Activated B cell treated with CpG ODN at 0.5 μM for 24 hours (primary cell): ENCODE measurements around the gene PRSS8. TPM values are rescaled to one million over a fixed set of nuclear protein-coding genes. Genes with fewer than 3 reads are reported as not detected.
A peak's percentile ranks its signal among the peaks of the same experiment; 100 is the strongest.

Experiments
- ATAC-seq: fragments of 200-7000 bp; cut with Tn5 transposase; one replicate; pipeline ENCODE4 v1.10.0; 2021; ENCODE audit warnings: low read depth, mild to moderate bottlenecking, moderate library complexity
- CTCF ChIA-PET: fragments of 350-600 bp; sonication (Branson Sonifier 250); formaldehyde crosslinking; loops from one replicate; lab custom pipeline; 2021; ENCODE audit warnings: antibody characterized with exemption; lab: Charles Lee
- POLR2A ChIA-PET: fragments of 350-600 bp; sonication (Branson Sonifier 250); formaldehyde crosslinking; loops from one replicate; lab custom pipeline; 2021; ENCODE audit warnings: antibody characterized with exemption; lab: Charles Lee
- DNase-seq: peaks from one replicate; pipeline ENCODE4 v3.0.0; 2022
- H3K27ac Mint-ChIP-seq: one replicate; pipeline ENCODE4 v1.8.0; 2020; ENCODE audit warnings: mixed read lengths
- H3K27me3 Mint-ChIP-seq: one replicate; pipeline ENCODE4 v1.8.0; 2021; ENCODE audit warnings: mixed read lengths
- H3K36me3 Mint-ChIP-seq: one replicate; pipeline ENCODE4 v1.8.0; 2021; ENCODE audit warnings: low read depth, mixed read lengths
- H3K4me1 Mint-ChIP-seq: one replicate; pipeline ENCODE4 v1.8.0; 2021; ENCODE audit warnings: mixed read lengths
- H3K4me3 Mint-ChIP-seq: one replicate; pipeline ENCODE4 v1.8.0; 2020; ENCODE audit warnings: mild to moderate bottlenecking, mixed read lengths
- H3K9me3 Mint-ChIP-seq: one replicate; pipeline ENCODE4 v1.8.0; 2020; ENCODE audit warnings: mixed read lengths
- CTCF ChIP-seq: fragments of 200-600 bp; IDR thresholded peaks from one replicate; pipeline ENCODE4 v1.8.0; 2022; ENCODE audit warnings: antibody characterized with exemption, mild to moderate bottlenecking
- intact Hi-C: fragments of 100-400 bp; cut with micrococcal nuclease; formaldehyde crosslinking; loops from one replicate; pipeline ENCODE4 v1.15.1; 2024
- total RNA-seq: library from RNA; stranded (reverse); gene quantifications from 2 replicates; pipeline ENCODE4 v1.2.3, GENCODE V29; 2022

Gene PRSS8
- not detected in 2 replicates for total RNA-seq

- DNase-seq = no peak
- ChIA-PET CTCF (interaction anchor here (1.2 kb wide), 1 partner anchor 16 kb away, joined by 3 read pairs; no protein-coding TSS in a partner anchor), POLR2A (interaction anchor here (0.5 to 1.4 kb wide), 4 partner anchors 18 to 180 kb away, joined by 3 to 7 read pairs (median 4); partner anchors contain the start of genes FUS, KAT8, ZNF646 and ZNF668)
- ATAC-seq = no peak
- H3K36me3 Mint-ChIP-seq = peaks cover 27% of the 10 kb centered on the region
- TF ChIP-seq CTCF = no peak
- H3K4me3 Mint-ChIP-seq = no peak within 1 kb of the TSS
- no peaks in the 10 kb centered on the region for H3K27me3 Mint-ChIP-seq
- intact Hi-C loops = no loop called here
- no peaks in the 10 kb centered on the region for H3K4me1 Mint-ChIP-seq
- H3K27ac Mint-ChIP-seq = no peak within 1 kb of the TSS
- H3K9me3 Mint-ChIP-seq = no peaks in the 10 kb centered on the region
Observed at GRCh38 chr16:31135535-31136286, at the start of gene PRSS8. TSS of gene PRSS8 (minus strand) at chr16:31135727. CDS start at chr16:31135498, 229 bp downstream.

GRCh38 chr16:31184888-31185287, 49.4 kb upstream of the PRSS8 start:
- peaks cover 47% of the 10 kb centered on the region for H3K4me1 Mint-ChIP-seq
- no peaks in the 10 kb centered on the region for H3K27me3 Mint-ChIP-seq

GRCh38 chr16:31183432-31184428, 48.2 kb upstream of the PRSS8 start:
- H3K4me1 Mint-ChIP-seq = peaks cover 51% of the 10 kb centered on the region
- no peak for DNase-seq
- H3K4me3 Mint-ChIP-seq = peak overlapping the region; percentile 17
- ChIA-PET POLR2A (interaction anchor here (0.6 to 2.9 kb wide), 7 partner anchors 9 to 259 kb away, joined by 3 to 13 read pairs (median 5); partner anchors contain the start of gene ZNF843), CTCF (no interaction called here)
- no peak for ATAC-seq
- intact Hi-C loops = no loop called here
- H3K9me3 Mint-ChIP-seq = no peaks in the 10 kb centered on the region
- TF ChIP-seq CTCF = no peak
- no peaks in the 10 kb centered on the region for H3K27me3 Mint-ChIP-seq
- H3K36me3 Mint-ChIP-seq = peaks cover 81% of the 10 kb centered on the region
- H3K27ac Mint-ChIP-seq = peak overlapping the region; percentile 53

More at GRCh38 chr16:31184888-31185287, 49.4 kb upstream of the PRSS8 start:
- peaks cover 91% of the 10 kb centered on the region for H3K36me3 Mint-ChIP-seq
- no peak for DNase-seq
- H3K9me3 Mint-ChIP-seq = no peaks in the 10 kb centered on the region
- intact Hi-C loops = no loop called here
- ChIA-PET POLR2A (interaction anchor here (0.6 to 2.9 kb wide), 3 partner anchors 8 to 60 kb away, joined by 3 to 13 read pairs (median 4); no protein-coding TSS in a partner anchor), CTCF (no interaction called here)
- no peak overlapping the region for H3K4me3 Mint-ChIP-seq
- peak overlapping the region; percentile 46 for H3K27ac Mint-ChIP-seq
- no peak for TF ChIP-seq CTCF
- no peak for ATAC-seq

- Mint-ChIP-seq H3K36me3 (peaks cover 67% of the 10 kb centered on the region), H3K27ac (peak overlapping the region; percentile 64), H3K4me1 (peaks cover 62% of the 10 kb centered on the region), H3K4me3 (peak overlapping the region; percentile 96), H3K9me3 (no peaks in the 10 kb centered on the region), H3K27me3 (no peaks in the 10 kb centered on the region)
- intact Hi-C loops = no loop called here
- no peak for TF ChIP-seq CTCF
- POLR2A ChIA-PET = interaction anchor here (0.6 to 2.9 kb wide), 5 partner anchors 10 to 823 kb away, joined by 3 to 16 read pairs (median 8); partner anchors contain the start of genes PYCARD and ZNF843
- DNase-seq (no peak), ATAC-seq (no peak)
- CTCF ChIA-PET = no interaction called here
Observed at GRCh38 chr16:31182391-31182790, 46.9 kb upstream of the PRSS8 start.
